Hippocampal formation (tissue), 2 donors: Measurements from ENCODE around the gene SEPTIN1.
"Not testable (repeated sequence)": the region's sequence is repeated elsewhere in the genome, so short reads cannot be mapped to it uniquely, and the experiment has no call there.

Experiments used
- DNase-seq, 2 donors: peaks; one replicate each; lab custom pipeline; 2025; lab: John Stamatoyannopoulos, UW

Gene SEPTIN1

GRCh38 chr16:30341971-30342370 lies 40.4 kb downstream of the SEPTIN1 start:
- not testable (repeated sequence) for DNase-seq

- no peak for DNase-seq
These were observed 41.7 kb downstream of the SEPTIN1 start for GRCh38 chr16:30340621-30341020.

GRCh38 chr16:30338715-30339114 lies 43.6 kb downstream of the SEPTIN1 start:
- peak in 1 of 2 donors; percentile 28 for DNase-seq

- DNase-seq, result not testable (repeated sequence)
These were observed 44.4 kb downstream of the SEPTIN1 start for GRCh38 chr16:30337964-30338357.

- DNase-seq, result no peak
These were observed 46.5 kb downstream of the SEPTIN1 start for GRCh38 chr16:30335598-30336474.

- peak; percentile 68 to 70 for DNase-seq
These were observed 47.2 kb downstream of the SEPTIN1 start for GRCh38 chr16:30335028-30335597.

- peak in 1 of 2 donors; percentile 32 for DNase-seq
These were observed 47.8 kb downstream of the SEPTIN1 start for GRCh38 chr16:30334473-30334989.
